H1 (cell line): ENCODE measurements around the gene UNC13D. TPM values are rescaled to one million over a fixed set of nuclear protein-coding genes. Genes with fewer than 3 reads are reported as not detected.

ENCODE experiments used
- ASH2L ChIP-seq: fragments of 200-600, 300-600 bp; sonication (generic); IDR thresholded peaks from one replicate; pipeline ENCODE4 v1.7.1; 2017; ENCODE audit warnings: low read length
- CHD7 ChIP-seq: fragments of 300-600 bp; sonication (generic); IDR thresholded peaks from 2 replicates; pipeline ENCODE4 v1.7.1; 2012; ENCODE audit warnings: low read length, moderate library complexity, mild to moderate bottlenecking, inconsistent platforms; ENCODE audit not compliant: insufficient replicate concordance
- CREB1 ChIP-seq: IDR thresholded peaks from 2 replicates; pipeline ENCODE4 v1.6.1; 2012; ENCODE audit warnings: inconsistent platforms
- EGR1 ChIP-seq: IDR thresholded peaks from 2 replicates; pipeline ENCODE4 v1.6.1; 2011; ENCODE audit warnings: low read depth, low read length, borderline replicate concordance
- GTF2F1 ChIP-seq: IDR thresholded peaks from 2 replicates; pipeline ENCODE4 v1.6.1; 2012; ENCODE audit warnings: low read depth, low read length, improper control_type of control experiment, borderline replicate concordance
- JUND ChIP-seq: IDR thresholded peaks from 2 replicates; pipeline ENCODE4 v1.6.1; 2011; ENCODE audit warnings: mild to moderate bottlenecking, improper control_type of control experiment, low read length
- POLR2A ChIP-seq, 2 experiments: IDR thresholded peaks; 1 replicate in 1 of 2; 2 replicates in 1 of 2; pipeline ENCODE4 v1.6.1; 2011; ENCODE audit warnings: low read depth in 2 of 2, low read length in 2 of 2, mild to moderate bottlenecking in 2 of 2; ENCODE audit errors: control extremely low read depth in 1 of 2
- RNF2 ChIP-seq: fragments of 200-900, 300-1000 bp; sonication (generic); IDR thresholded peaks from 2 replicates; pipeline ENCODE4 v1.7.1; 2016; ENCODE audit warnings: borderline replicate concordance, low read depth, mild to moderate bottlenecking, antibody characterized with exemption, low read length; ENCODE audit not compliant: poor library complexity, severe bottlenecking; ENCODE audit errors: missing control alignments
- SIX5 ChIP-seq: IDR thresholded peaks from 2 replicates; pipeline ENCODE4 v1.6.1; 2011; ENCODE audit warnings: mild to moderate bottlenecking, low read depth, low read length
- USF2 ChIP-seq: IDR thresholded peaks from 2 replicates; pipeline ENCODE4 v1.6.1; 2011; ENCODE audit warnings: low read length, improper control_type of control experiment
- polyA plus RNA-seq, 7 experiments: library from polyadenylated mRNA; depleted of rRNA in 3 of 7; stranded (reverse) in 5 of 7; unstranded in 2 of 7; fragments of >200 nt in 5 of 7; fragments of 200-250 nt in 2 of 7; gene quantifications; 1 replicate in 5 of 7; 2 replicates in 1 of 7; 4 replicates in 1 of 7; pipeline versions ENCODE4 v1.2.1 to v1.2.3, GENCODE V29; 2011 to 2013; ENCODE audit warnings: missing spikeins in 2 of 7, mixed read lengths in 2 of 7
- total RNA-seq: library from RNA; stranded (reverse); fragmentation: NEBNext Ultra II Directional; extraction: Animal tissue kit (Norgen Biotek cat#: 25700); gene quantifications from 2 replicates; pipeline ENCODE4 v1.2.1, GENCODE V29; 2021

UNC13D gene
- total and polyA plus RNA-seq, 2 of the 8 experiments (the other 6 are each of a cell fraction or from before 2014, with no cell fraction given): 3.6 to 8.4 TPM

- TF ChIP-seq CHD7: no peak
- TF ChIP-seq POLR2A (IDR thresholded peaks at IDR 0.05; ENCODE audit: control extremely low read depth in 1 of 2, low read depth in 2 of 2, low read length in 2 of 2): no peak
- TF ChIP-seq JUND: no peak
- TF ChIP-seq SIX5: no peak
- no peak for TF ChIP-seq USF2
- TF ChIP-seq RNF2: no peak
- TF ChIP-seq CREB1: no peak
- TF ChIP-seq GTF2F1: no peak
- TF ChIP-seq ASH2L: no peak
- no peak for TF ChIP-seq EGR1
Observed at GRCh38 chr17:75834928-75835653, 9.1 kb downstream of the UNC13D start (continued).
